ENCODE results near the gene PSEN1. TPM values are rescaled to one million over a fixed set of nuclear protein-coding genes. Genes with fewer than 3 reads are reported as not detected.
"Not testable (repeated sequence)": the region's sequence is repeated elsewhere in the genome, so short reads cannot be mapped to it uniquely, and the experiment has no call there.

PSEN1 gene
- total RNA-seq, 2 donors from 2014 or later: 27.2 to 28.9 TPM

GRCh38 chr14:73153272-73153671, 17.0 kb downstream of the PSEN1 start:
- DNase-seq (no peak), ATAC-seq (peak in 1 of 2 donors; percentile 58)
- intact Hi-C loops (cut with DNase I): no loop called here

- DNase-seq (no peak), ATAC-seq (no peak)
- intact Hi-C loops (cut with DNase I): no loop called here
These were observed 25.9 kb downstream of the PSEN1 start for GRCh38 chr14:73162251-73162650.

GRCh38 chr14:73166399-73166798, 30.1 kb downstream of the PSEN1 start:
- intact Hi-C loops (cut with DNase I): no loop called here
- no peak for DNase-seq

GRCh38 chr14:73167727-73168126, 31.4 kb downstream of the PSEN1 start:
- intact Hi-C loops (cut with DNase I): no loop called here

More at GRCh38 chr14:73166399-73166798, 30.1 kb downstream of the PSEN1 start:
- ATAC-seq: no peak

GRCh38 chr14:73168274-73168673, 32.0 kb downstream of the PSEN1 start:
- DNase-seq (no peak), ATAC-seq (no peak)
- intact Hi-C loops (cut with DNase I): no loop called here

More at GRCh38 chr14:73167727-73168126, 31.4 kb downstream of the PSEN1 start:
- DNase-seq (no peak), ATAC-seq (no peak)

- ATAC-seq (no peak), DNase-seq (no peak)
- intact Hi-C loops (cut with DNase I): no loop called here
These were observed 32.4 kb downstream of the PSEN1 start for GRCh38 chr14:73168691-73169090.

GRCh38 chr14:73169855-73170254, 33.5 kb downstream of the PSEN1 start:
- ATAC-seq, DNase-seq: not testable (repeated sequence)
- intact Hi-C loops (cut with DNase I): loop anchor here (10.0 kb wide), 2 partner anchors 105 to 295 kb away; no protein-coding TSS in a partner anchor

GRCh38 chr14:73170686-73171085, 34.4 kb downstream of the PSEN1 start:
- ATAC-seq: no peak
- intact Hi-C loops (cut with DNase I): loop anchor here (10.0 kb wide), 2 partner anchors 104 to 294 kb away; no protein-coding TSS in a partner anchor

GRCh38 chr14:73172500-73172899, 36.2 kb downstream of the PSEN1 start:
- ATAC-seq (no peak), DNase-seq (no peak)
- intact Hi-C loops (cut with DNase I): loop anchor here (2.0 to 10.0 kb wide), 3 partner anchors 102 to 300 kb away; no protein-coding TSS in a partner anchor

More at GRCh38 chr14:73170686-73171085, 34.4 kb downstream of the PSEN1 start:
- no peak for DNase-seq

GRCh38 chr14:73173092-73173735, 36.9 kb downstream of the PSEN1 start:
- DNase-seq: no peak
- intact Hi-C loops (cut with DNase I): loop anchor here (2.0 to 10.0 kb wide), 3 partner anchors 102 to 300 kb away; no protein-coding TSS in a partner anchor
- ATAC-seq: no peak

- DNase-seq (no peak), ATAC-seq (peak in 1 of 2 donors; percentile 62)
- intact Hi-C loops (cut with DNase I): loop anchor here (10.0 kb wide), 2 partner anchors 98 to 288 kb away; no protein-coding TSS in a partner anchor
These were observed 40.4 kb downstream of the PSEN1 start for GRCh38 chr14:73176685-73177084.

- peak; percentile 80 to 84 for ATAC-seq
- intact Hi-C loops (cut with DNase I): no loop called here
- DNase-seq: no peak
These were observed 44.1 kb downstream of the PSEN1 start for GRCh38 chr14:73180385-73180805.

GRCh38 chr14:73180969-73181368, 44.7 kb downstream of the PSEN1 start:
- intact Hi-C loops (cut with DNase I); DNase-seq; ATAC-seq: not testable (repeated sequence)

- intact Hi-C loops (cut with DNase I): no loop called here
- DNase-seq: no peak
- peak in 1 of 2 donors; percentile 35 for ATAC-seq
These were observed 52.2 kb downstream of the PSEN1 start for GRCh38 chr14:73188501-73188911.

GRCh38 chr14:73189651-73190050, 53.3 kb downstream of the PSEN1 start:
- intact Hi-C loops (cut with DNase I): no loop called here
- ATAC-seq (no peak), DNase-seq (no peak)

- DNase-seq (no peak), ATAC-seq (no peak)
- intact Hi-C loops (cut with DNase I): no loop called here
These were observed 55.1 kb downstream of the PSEN1 start for GRCh38 chr14:73191441-73191840.

GRCh38 chr14:73194306-73194705, 58.0 kb downstream of the PSEN1 start:
- ATAC-seq; DNase-seq; intact Hi-C loops (cut with DNase I): not testable (repeated sequence)

- DNase-seq (no peak), ATAC-seq (no peak)
- intact Hi-C loops (cut with DNase I): no loop called here
These were observed 61.9 kb downstream of the PSEN1 start for GRCh38 chr14:73198253-73198652.

- no peak for ATAC-seq
- intact Hi-C loops (cut with DNase I): no loop called here
- DNase-seq: no peak
These were observed 67.2 kb downstream of the PSEN1 start for GRCh38 chr14:73203527-73203926.

- intact Hi-C loops (cut with DNase I): no loop called here
- ATAC-seq: no peak
- no peak for DNase-seq
These were observed 71.3 kb downstream of the PSEN1 start for GRCh38 chr14:73207615-73208014.

GRCh38 chr14:73208390-73208789, 72.1 kb downstream of the PSEN1 start:
- no peak for DNase-seq
- no peak for ATAC-seq
- intact Hi-C loops (cut with DNase I): no loop called here
